LNCAP (cell line): ENCODE measurements around the gene PWWP2B.

Experiments
- CTCF ChIP-seq: fragments of 450-650 bp; IDR thresholded peaks from 2 replicates; pipeline ENCODE4 v1.5.1; 2017; ENCODE audit warnings: mild to moderate bottlenecking

The PWWP2B gene

GRCh38 chr10:132399117-132400035 is 2.4 kb downstream of the PWWP2B start:
- no peak for TF ChIP-seq CTCF

- no peak for TF ChIP-seq CTCF
Measured at GRCh38 chr10:132400041-132400546, 3.1 kb downstream of the PWWP2B start.

- TF ChIP-seq CTCF, result no peak
Measured at GRCh38 chr10:132400547-132401151, 3.6 kb downstream of the PWWP2B start.

GRCh38 chr10:132401401-132402118 is 4.6 kb downstream of the PWWP2B start:
- no peak for TF ChIP-seq CTCF

- no peak for TF ChIP-seq CTCF
Measured at GRCh38 chr10:132402781-132403241, 5.8 kb downstream of the PWWP2B start.

GRCh38 chr10:132403511-132404168 is 6.6 kb downstream of the PWWP2B start:
- TF ChIP-seq CTCF, result no peak
